Heart left ventricle (tissue), 13 donors: ENCODE results near the gene IFNA8.
"Not testable (repeated sequence)": the region's sequence is repeated elsewhere in the genome, so short reads cannot be mapped to it uniquely, and the experiment has no call there.

Experiments
- POLR2A ChIP-seq, 2 donors: fragments of 450-650 bp; IDR thresholded peaks; one replicate each; pipeline ENCODE4 v1.6.1; 2017; ENCODE audit warnings: antibody characterized with exemption in 2 of 2, mild to moderate bottlenecking in 2 of 2, moderate library complexity in 2 of 2
- TF ChIP-seq, protein P1 (sequence below), 12 donors: fragments of 200-600 bp; sonication (generic) in 4 of 12; IDR thresholded peaks; one replicate each; pipeline versions ENCODE4 v1.5.0 to v1.8.0; 2018 to 2022; ENCODE audit warnings: antibody characterized with exemption in 12 of 12, mild to moderate bottlenecking in 5 of 12
- donor health status: ischemic (EF 13 %, LVEDD 7.1; RV severe dilation, severe dysfunction).
- donor health status: DM: no; HTN: yes; CAD: no.
- donor health status: DM: no; HTN: no; CAD: no.
- donor health status: ischemic (EF 25% LVEDD 6.9; RV normal size, moderate dysfunction).
- donor health status: ischemic (EF 25% LVEDD 5.7; RV mildly dilated, moderate dysfunction).
- donor health status: ischemic (EF 35%, LVEDD 5.7; RV mildly dilated, moderate dysfunction).
- donor health status: nonischemic (EF 11% LVEDD 7.7; RV severe dilation, severe dysfunction).
- donor health status: DM: yes; HTN: yes; CAD: no.
- donor health status: PGD.
- donor health status: ischemic (EF 29% LVEDD 5.4; RV normal size, mild dysfunction).
- donor health status: nonischemic (EF 23%, LVEDD 6.1; RV moderate dilation, normal function).

DNA sequence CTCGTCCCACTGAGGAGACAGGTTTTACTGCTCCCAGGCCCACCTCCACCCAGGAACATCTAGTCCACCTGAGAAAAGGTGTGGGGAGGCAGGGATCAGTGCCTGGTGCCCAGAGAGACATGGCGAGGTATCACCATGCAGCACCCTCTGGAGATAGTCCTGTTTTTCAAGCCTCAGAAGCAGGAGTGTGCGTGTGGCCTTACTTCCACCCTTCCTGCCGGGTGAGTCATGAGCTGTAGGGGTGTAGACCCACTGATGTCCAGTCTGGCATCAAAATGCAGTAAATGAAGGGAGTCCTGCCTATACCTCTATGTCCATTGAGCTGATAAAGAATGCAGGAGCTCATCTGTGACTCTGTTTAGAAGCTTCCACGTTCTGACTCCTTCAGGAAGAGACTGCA is 40.4 kb downstream of the IFNA8 start:
- TF ChIP-seq, protein P1, sequence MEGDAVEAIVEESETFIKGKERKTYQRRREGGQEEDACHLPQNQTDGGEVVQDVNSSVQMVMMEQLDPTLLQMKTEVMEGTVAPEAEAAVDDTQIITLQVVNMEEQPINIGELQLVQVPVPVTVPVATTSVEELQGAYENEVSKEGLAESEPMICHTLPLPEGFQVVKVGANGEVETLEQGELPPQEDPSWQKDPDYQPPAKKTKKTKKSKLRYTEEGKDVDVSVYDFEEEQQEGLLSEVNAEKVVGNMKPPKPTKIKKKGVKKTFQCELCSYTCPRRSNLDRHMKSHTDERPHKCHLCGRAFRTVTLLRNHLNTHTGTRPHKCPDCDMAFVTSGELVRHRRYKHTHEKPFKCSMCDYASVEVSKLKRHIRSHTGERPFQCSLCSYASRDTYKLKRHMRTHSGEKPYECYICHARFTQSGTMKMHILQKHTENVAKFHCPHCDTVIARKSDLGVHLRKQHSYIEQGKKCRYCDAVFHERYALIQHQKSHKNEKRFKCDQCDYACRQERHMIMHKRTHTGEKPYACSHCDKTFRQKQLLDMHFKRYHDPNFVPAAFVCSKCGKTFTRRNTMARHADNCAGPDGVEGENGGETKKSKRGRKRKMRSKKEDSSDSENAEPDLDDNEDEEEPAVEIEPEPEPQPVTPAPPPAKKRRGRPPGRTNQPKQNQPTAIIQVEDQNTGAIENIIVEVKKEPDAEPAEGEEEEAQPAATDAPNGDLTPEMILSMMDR (IDR thresholded peaks at IDR 0.05), result not testable (repeated sequence)
- not testable (repeated sequence) for TF ChIP-seq POLR2A (IDR thresholded peaks at IDR 0.05)
